Measurements from ENCODE around the gene ATP10A. TPM values are rescaled to one million over a fixed set of nuclear protein-coding genes. Genes with fewer than 3 reads are reported as not detected.

Gene ATP10A
- total and polyA plus RNA-seq, 2 donors from 2014 or later: 4.0 to 6.8 TPM

- intact Hi-C loops (cut with DNase I): no loop called here
These were observed 34.1 kb downstream of the ATP10A start for GRCh38 chr15:25829073-25829472.

GRCh38 chr15:25825207-25825606 is 37.9 kb downstream of the ATP10A start:
- Histone ChIP-seq H3K36me3 (ENCODE audit: control insufficient read depth in 2 of 3, insufficient read depth in 3 of 3, low read length in 3 of 3) (no peaks in the 10 kb centered on the region), H3K9me3 (ENCODE audit: control insufficient read depth in 2 of 3, insufficient read depth in 1 of 3, low read length in 3 of 3) (no peaks in the 10 kb centered on the region), H3K4me3 (ENCODE audit: low read length in 3 of 3) (no peak overlapping the region), H3K27ac (ENCODE audit: low read depth in 2 of 2, low read length in 2 of 2) (no peak overlapping the region), H3K27me3 (ENCODE audit: control insufficient read depth, insufficient read depth, low read length) (no peaks in the 10 kb centered on the region), H3K9ac (ENCODE audit: low read length in 3 of 3) (no peak overlapping the region), H3K4me1 (ENCODE audit: control insufficient read depth in 2 of 3, insufficient read depth in 2 of 3, low read depth in 1 of 3, low read length in 3 of 3) (no peaks in the 10 kb centered on the region)
- no peak for TF ChIP-seq CTCF (IDR thresholded peaks at IDR 0.05; ENCODE audit: borderline replicate concordance, extremely low read depth, insufficient read depth)
- intact Hi-C loops (cut with DNase I): no loop called here
- FAIRE-seq: no peak
- no peak for DNase-seq

More at GRCh38 chr15:25829073-25829472, 34.1 kb downstream of the ATP10A start:
- no peak for FAIRE-seq
- Histone ChIP-seq H3K4me1 (ENCODE audit: control insufficient read depth in 2 of 3, insufficient read depth in 2 of 3, low read depth in 1 of 3, low read length in 3 of 3) (no peaks in the 10 kb centered on the region), H3K27ac (ENCODE audit: low read depth in 2 of 2, low read length in 2 of 2) (no peak overlapping the region), H3K36me3 (ENCODE audit: control insufficient read depth in 2 of 3, insufficient read depth in 3 of 3, low read length in 3 of 3) (no peaks in the 10 kb centered on the region), H3K9me3 (ENCODE audit: control insufficient read depth in 2 of 3, insufficient read depth in 1 of 3, low read length in 3 of 3) (no peaks in the 10 kb centered on the region), H3K27me3 (ENCODE audit: control insufficient read depth, insufficient read depth, low read length) (no peaks in the 10 kb centered on the region), H3K4me3 (ENCODE audit: low read length in 3 of 3) (no peak overlapping the region), H3K9ac (ENCODE audit: low read length in 3 of 3) (no peak overlapping the region)
- DNase-seq: no peak
- no peak for TF ChIP-seq CTCF (IDR thresholded peaks at IDR 0.05; ENCODE audit: borderline replicate concordance, extremely low read depth, insufficient read depth)

- Histone ChIP-seq H3K27ac (ENCODE audit: low read depth in 2 of 2, low read length in 2 of 2) (no peak overlapping the region), H3K9ac (ENCODE audit: low read length in 3 of 3) (no peak overlapping the region), H3K4me1 (ENCODE audit: control insufficient read depth in 2 of 3, insufficient read depth in 2 of 3, low read depth in 1 of 3, low read length in 3 of 3) (no peaks in the 10 kb centered on the region), H3K9me3 (ENCODE audit: control insufficient read depth in 2 of 3, insufficient read depth in 1 of 3, low read length in 3 of 3) (no peaks in the 10 kb centered on the region), H3K4me3 (ENCODE audit: low read length in 3 of 3) (no peak overlapping the region), H3K27me3 (ENCODE audit: control insufficient read depth, insufficient read depth, low read length) (no peaks in the 10 kb centered on the region), H3K36me3 (ENCODE audit: control insufficient read depth in 2 of 3, insufficient read depth in 3 of 3, low read length in 3 of 3) (no peaks in the 10 kb centered on the region)
- FAIRE-seq (no peak), DNase-seq (no peak)
- no peak for TF ChIP-seq CTCF (IDR thresholded peaks at IDR 0.05; ENCODE audit: borderline replicate concordance, extremely low read depth, insufficient read depth)
- intact Hi-C loops (cut with DNase I): no loop called here
These were observed 38.5 kb downstream of the ATP10A start for GRCh38 chr15:25824618-25825017.

- FAIRE-seq: no peak
- no peak for DNase-seq
- no peaks in the 10 kb centered on the region for H3K36me3 ChIP-seq (ENCODE audit: control insufficient read depth in 2 of 3, insufficient read depth in 3 of 3, low read length in 3 of 3)
- intact Hi-C loops (cut with DNase I): no loop called here
- H3K9me3 ChIP-seq (ENCODE audit: control insufficient read depth in 2 of 3, insufficient read depth in 1 of 3, low read length in 3 of 3): no peaks in the 10 kb centered on the region
- H3K27me3 ChIP-seq (ENCODE audit: control insufficient read depth, insufficient read depth, low read length): no peaks in the 10 kb centered on the region
- no peak for TF ChIP-seq CTCF (IDR thresholded peaks at IDR 0.05; ENCODE audit: borderline replicate concordance, extremely low read depth, insufficient read depth)
- H3K4me1 ChIP-seq (ENCODE audit: control insufficient read depth in 2 of 3, insufficient read depth in 2 of 3, low read depth in 1 of 3, low read length in 3 of 3): no peaks in the 10 kb centered on the region
- no peak overlapping the region for H3K9ac ChIP-seq (ENCODE audit: low read length in 3 of 3)
- no peak overlapping the region for H3K27ac ChIP-seq (ENCODE audit: low read depth in 2 of 2, low read length in 2 of 2)
- no peak overlapping the region for H3K4me3 ChIP-seq (ENCODE audit: low read length in 3 of 3)
These were observed 50.3 kb downstream of the ATP10A start for GRCh38 chr15:25812845-25813244.
